ENCODE measurements around the gene SPN.
"Not testable (repeated sequence)": the region's sequence is repeated elsewhere in the genome, so short reads cannot be mapped to it uniquely, and the experiment has no call there.

The SPN gene

DNA sequence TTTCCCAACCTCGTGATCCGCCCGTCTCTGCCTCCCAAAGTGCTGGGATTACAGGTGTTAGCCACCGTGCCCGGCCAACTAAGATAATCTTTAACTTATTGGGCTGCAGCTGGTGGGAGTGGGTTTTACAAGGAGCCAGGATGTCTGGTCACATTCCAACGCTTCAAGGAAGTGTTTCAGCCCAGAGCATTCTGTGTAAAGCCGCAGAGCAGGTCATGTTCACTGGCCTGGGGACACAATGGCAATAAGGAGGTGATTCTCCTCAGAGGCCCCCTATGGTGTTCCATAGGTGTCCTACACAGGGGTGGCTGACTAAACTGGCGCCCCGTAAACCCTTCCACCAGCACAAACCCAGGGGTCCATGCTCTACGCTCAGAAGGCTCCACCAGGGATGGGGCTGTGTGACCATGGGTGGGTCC lies 17.1 kb downstream of the SPN start:
- FAIRE-seq = no peak

DNA sequence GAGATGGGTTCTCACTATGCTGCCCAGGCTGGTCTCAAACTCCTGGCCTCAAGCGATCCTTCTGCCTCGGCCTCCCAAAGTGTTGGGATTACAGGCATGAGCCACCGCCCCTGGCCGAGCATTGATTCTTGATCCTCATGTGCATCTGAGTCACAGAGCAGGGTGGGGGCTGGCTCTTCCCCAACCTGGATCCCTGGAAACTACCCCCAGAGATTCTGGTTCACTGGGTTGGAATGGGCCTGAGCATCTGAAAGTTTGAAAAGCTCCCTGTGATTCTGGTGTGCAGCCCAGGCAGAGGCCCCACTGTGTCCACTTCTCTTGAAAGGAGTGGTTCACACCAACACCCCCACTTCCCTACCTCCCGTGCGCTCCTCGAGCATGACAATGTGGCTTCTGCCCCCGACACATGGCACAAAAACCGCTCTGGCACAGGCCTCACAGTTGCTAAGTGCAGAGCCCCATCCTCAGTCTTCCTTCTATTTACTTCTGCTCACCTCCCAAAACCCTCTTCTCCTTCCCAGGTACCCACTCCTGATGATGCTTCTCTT lies 20.6 kb downstream of the SPN start:
- no peak for FAIRE-seq

DNA sequence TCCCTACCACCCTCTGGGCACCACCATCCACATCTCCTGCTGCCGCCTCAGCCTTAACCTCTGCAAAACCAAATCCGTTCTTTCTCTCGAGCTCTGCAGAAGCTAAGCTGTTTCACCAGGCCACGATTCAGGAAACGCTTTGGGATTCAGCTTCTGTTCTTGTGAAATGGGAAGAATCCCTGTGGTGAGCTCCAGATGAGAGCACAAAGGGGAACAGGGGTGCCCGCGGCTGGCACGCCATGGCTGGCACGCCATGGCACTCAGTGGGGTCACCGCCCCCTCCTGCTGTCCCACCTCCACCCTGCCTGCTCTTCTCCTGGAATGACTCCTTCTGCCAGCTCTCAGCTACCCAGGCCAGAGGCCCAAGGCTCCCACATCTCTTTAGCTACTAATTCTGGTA lies 21.6 kb downstream of the SPN start:
- no peak for FAIRE-seq

DNA sequence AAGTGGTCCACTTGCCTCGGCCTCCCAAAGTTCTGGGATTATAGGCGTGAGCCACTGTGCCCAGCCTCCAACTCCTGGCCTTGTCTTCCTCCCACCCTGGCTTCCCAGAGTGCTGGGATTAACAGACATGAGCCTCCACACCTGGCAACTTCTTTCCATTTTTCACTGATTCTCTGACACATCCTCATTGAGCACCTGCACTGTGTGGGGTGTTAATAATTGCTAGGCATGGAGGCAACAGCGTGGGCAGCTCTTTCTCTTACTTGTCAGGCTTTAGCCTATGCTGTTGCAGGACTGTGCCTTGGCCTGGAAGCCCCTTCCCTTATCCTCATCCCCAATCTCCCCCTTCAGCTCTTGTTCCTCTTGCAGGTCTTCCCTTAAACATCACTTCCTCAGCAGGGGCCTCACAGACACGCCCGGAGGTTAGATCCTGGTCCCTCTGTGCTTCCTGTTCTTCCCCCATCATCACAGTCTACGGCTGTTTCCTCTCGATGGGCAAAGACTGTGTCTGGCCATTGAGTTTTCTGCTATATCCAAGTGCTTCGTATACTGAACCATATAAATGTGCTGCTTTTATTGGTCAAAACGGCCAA lies 23.8 kb downstream of the SPN start:
- FAIRE-seq = no peak

DNA sequence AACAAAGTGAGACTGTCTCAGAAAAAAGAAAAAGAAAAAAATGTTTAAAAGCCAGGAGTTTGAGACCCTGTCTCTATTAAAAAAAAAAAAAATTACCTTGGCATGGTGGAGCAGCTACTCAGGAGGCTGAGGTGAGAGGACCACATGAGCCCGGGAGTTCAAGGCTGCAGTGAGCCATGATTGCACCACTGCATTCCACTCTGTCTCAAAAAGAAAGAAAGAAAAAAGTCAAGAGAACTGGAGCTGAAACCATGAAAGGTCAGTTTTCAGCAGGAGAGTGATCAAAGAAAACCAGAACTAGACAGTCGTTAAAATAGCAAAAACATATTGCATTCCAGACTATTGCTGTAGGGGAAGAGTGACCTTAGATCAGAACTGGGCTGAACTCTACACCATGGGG lies 24.7 kb downstream of the SPN start:
- FAIRE-seq = no peak

DNA sequence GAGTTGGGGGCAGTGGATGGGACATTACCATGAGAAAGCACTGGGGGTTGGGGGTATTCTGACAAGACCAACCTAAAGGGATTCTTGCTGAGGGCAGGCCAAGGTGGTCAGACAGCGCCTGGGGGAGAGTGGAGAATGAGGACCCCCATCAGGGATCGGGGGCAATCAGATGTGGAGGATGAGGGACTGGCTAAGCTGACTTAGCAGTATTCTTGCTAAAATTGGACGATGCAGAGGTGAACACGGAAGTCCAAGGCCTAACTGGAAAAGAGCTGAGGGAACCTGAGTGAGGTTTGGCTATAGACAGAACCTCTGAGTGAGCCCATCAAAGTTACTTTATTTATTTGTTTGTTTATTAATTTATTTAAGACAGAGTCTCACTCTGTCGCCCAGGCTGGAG lies 25.1 kb downstream of the SPN start:
- FAIRE-seq = no peak

DNA sequence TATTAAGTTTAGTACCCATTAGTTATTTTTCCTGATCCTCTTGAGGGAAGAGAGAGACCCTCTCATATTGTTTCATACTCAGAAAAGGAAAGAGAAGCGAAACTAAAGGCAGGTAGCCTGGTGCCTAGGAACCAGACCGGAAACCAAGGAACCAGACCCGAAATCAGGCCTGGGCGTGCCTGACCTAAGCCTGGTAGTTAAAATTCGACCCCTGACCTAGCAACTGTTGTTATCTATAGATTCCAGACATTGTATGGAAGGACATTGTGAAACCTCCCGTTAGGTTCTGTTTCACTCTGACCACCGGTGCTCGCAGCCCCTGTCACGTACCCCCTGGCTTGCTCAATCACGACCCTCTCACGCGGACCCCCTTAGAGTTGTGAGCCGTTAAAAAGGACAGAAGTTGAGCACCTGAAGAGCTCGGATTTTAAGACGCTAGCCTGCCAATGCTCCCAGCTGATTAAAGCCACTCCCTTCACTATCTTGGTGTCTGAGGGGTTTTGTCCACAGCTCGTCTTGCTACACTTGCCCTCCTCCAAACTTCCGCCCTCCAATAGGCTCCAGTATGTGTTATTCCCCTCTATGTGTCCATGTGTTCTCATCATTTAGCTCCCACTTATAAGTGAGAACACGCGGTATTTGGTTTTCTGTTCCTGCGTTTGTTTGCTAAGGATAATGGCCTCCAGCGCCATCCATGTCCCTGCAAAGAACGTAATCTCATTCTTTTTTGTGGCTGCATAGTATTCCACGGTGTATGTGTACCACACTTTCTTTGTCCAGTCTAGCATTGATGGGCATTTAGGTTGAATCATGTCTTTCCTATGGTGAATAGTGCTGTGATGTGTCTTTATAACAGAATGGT lies 26.7 kb downstream of the SPN start:
- FAIRE-seq = not testable (repeated sequence)

DNA sequence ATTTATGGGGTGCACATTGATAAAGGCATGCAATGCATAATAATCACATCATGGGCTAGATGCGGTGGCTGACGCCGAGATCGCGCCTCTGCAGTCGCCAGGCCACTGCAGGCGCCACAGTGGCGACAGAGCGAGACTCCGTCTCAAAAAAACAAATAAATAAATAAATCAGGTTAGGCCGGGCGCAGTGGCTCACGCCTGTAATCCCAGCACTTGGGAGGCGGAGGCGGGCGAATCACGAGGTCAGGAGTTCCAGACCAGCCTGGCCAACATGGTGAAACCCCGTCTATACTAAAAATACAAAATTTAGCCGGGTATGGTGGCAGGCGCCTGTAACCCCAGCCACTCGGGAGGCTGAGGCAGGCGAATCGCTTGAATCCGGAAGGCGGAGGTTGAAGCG lies 29.6 kb downstream of the SPN start:
- FAIRE-seq = not testable (repeated sequence)

DNA sequence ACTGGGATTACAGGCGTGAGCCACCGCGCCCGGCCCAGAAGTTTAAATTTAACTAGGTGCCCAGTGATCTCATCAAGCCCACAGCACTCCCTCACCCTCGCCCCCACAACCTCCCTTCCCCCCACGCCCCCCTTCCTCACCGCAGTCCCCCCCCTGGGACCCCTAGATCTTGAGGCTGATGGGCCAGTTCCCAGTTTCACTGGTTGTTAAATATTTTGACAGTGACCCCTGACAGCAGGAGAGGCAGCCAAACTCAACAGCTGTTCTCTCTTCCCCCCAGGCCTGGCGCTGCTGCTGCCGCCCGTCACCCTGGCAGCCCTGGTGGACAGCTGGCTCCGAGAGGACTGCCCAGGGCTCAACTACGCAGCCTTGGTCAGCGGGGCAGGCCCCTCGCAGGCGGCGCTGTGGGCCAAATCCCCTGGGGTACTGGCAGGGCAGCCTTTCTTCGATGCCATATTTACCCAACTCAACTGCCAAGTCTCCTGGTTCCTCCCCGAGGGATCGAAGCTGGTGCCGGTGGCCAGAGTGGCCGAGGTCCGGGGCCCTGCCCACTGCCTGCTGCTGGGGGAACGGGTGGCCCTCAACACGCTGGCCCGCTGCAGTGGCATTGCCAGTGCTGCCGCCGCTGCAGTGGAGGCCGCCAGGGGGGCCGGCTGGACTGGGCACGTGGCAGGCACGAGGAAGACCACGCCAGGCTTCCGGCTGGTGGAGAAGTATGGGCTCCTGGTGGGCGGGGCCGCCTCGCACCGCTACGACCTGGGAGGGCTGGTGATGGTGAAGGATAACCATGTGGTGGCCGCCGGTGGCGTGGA lies 31.5 kb downstream of the SPN start:
- no peak for FAIRE-seq

DNA sequence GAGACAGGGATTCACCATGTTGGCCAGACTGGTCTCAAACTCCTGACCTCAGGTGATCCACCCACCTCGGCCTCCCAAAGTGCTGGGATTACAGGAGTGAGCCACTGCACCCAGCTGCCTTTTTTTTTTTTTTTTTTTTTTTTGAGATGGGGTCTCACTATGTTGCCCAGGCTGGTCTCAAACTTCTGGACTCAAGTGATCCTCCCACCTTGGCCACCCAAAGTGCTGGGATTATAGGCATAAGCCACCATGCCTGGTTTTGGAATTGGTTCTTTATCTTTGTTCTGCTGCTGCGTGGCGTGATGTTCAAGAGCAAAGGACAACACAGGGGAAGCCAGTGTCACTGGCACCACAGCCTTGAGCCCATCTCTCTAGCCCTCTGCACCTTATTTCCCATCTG lies 32.6 kb downstream of the SPN start:
- not testable (repeated sequence) for FAIRE-seq

DNA sequence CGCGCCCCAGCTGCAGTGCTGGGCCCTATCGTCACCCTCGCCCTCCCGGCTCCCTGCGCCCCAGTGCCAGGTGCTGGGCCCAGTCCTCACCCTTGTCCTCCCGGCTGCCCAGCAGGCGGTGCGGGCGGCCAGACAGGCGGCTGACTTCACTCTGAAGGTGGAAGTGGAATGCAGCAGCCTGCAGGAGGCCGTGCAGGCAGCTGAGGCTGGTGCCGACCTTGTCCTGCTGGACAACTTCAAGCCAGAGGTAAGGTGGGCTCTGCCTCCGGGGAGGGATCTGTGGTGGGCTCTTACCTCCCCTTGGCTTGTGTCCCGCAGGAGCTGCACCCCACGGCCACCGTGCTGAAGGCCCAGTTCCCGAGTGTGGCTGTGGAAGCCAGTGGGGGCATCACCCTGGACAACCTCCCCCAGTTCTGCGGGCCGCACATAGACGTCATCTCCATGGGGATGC lies 33.9 kb downstream of the SPN start:
- FAIRE-seq = no peak

DNA sequence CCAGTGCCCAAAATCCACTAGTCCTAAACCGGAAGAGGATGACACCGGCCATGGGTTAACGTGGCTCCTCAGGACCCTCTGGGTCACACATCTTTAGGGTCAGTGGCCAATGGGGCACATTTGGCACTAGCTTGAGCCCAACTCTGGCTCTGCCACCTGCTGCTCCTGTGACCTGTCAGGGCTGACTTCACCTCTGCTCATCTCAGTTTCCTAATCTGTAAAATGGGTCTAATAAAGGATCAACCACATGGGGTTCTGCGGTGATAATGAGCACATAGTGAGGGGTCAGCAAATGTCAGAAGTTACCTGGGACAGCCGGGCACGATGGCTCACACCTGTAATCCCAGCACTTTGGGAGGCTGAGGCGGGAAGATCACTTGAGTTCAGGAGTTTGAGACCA lies 34.3 kb downstream of the SPN start:
- FAIRE-seq = no peak

DNA sequence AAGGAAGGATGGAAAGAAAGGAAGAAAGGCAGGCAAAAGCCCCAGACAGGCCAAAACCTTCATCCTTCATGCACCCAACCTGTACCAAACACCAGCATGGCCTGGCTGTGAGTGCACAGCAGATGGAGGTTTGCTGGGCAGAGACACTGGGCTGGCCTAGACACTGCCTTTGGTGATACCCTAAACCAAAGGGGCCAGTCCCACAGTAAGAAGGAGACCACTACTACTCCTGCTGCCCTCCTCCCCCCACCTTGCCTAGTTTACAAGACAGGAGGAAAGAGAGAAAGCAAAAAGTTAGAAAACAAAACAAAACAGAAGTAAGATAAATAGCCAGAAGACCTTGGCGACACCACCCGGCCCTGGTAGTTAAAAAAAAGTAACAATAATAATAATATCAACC lies 35.0 kb downstream of the SPN start:
- no peak for FAIRE-seq

DNA sequence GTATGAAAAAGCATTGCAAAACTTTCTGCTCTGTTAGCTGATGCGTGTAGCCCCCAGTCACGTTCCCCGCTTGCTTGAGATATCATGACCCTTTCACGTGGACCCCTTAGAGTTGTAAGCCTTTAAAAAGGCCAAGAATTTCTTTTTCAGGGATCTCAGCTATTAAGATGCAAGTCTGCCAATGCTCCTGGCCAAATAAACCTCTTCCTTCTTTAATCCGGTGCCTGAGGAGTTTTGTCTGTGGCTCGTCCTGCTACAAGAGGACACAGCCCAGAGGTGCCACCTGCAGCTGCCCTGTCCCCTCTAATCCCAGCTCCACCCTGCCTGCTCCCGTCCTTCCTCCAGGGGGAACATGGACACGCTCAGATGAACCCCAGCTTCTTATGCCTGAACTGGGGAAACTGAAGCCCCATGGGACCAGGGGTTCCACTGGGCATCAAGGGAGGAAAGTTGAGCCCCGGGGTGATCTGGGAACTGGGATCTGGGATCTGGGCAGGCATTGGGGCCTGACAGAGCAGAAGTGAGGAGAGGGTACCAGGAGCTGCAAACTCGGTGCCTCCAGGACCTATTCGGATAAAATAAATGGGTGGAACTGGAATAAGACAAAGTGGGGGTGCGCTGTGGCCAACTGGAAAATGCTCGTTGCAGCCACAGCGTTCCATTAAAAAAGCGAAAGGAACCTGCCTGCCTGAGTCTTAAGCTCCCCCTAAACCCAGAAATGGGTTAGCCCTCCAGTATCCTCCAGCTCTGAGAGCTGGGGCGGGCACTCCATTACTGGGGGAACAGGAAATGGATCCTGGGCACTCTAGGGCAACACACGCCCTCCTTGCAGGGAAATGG lies 35.7 kb downstream of the SPN start:
- no peak for FAIRE-seq

DNA sequence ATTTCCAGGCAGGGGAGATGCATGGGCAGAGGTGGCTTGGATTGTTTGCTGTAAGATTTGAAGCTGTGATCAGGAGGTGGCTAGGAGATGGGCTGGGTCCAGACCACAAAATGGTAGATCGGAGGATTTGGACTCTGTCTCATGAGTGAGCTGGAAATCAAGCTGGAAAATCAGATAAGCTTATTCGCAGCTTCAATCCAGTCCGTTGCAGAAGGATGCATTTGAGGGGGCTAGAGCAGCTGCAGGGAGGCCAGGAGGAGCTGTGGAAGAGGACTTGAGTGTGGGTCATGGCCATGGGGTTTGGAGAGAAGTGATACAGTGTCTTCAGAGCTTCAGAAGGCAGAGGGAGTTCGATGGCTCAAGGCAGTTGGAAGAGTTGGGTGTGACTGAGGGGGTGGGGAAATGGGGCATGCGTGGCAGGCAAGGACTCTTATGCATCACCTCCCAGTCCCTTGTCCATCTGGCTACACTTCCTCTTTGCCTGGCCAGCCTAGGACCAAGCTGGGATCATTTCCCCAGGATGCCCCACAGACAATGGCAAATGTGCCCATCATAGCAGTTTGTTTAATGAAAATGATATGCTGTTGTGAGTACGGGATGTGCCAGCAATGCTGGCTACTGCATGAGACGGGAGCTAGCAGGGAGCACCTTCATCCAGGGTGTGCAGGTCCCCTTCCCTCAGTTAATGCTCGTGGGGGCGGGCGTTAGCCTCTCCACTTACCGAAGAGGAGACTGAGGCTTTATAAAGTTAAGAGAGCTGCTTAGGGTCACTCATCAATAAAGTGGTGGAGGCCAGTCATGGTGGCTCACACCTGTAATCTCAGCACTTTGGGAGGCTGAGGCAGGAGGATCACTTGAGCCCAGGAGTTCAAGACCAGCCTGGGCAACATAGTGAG lies 36.5 kb downstream of the SPN start:
- no peak for FAIRE-seq

DNA sequence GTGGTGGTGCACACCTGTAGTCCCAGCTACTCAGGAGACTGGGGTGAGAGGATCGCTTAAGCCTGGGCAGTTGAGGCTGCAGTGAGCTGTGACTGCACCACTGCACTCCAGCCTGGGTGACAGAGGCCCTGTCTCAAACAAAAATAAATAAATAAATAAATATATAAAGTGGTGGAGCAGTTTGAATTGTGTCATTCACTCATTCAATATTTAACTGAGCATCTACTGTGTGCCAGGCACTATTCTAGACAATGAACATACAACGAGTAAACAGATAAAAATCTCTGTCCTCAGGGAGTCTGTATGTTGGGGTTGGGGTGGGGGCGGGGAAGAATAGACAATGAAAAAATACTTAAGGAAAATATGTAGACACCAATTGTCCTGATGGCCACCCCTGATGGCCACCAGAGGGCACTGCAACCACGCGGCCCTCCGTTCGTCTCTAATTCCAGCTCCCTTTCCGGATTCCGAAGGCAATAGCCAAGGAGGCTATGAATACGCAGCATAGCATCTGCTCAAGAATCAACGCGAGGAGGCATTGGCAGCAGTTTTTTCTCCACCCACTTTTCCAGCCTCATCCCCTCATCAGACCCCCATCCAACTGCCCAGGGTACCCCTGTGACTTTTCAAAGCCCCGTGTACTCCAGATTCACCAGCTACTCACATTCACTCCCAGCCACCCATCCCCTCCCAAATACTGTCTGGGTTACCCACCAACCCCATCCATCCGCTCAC lies 37.4 kb downstream of the SPN start:
- FAIRE-seq = no peak

DNA sequence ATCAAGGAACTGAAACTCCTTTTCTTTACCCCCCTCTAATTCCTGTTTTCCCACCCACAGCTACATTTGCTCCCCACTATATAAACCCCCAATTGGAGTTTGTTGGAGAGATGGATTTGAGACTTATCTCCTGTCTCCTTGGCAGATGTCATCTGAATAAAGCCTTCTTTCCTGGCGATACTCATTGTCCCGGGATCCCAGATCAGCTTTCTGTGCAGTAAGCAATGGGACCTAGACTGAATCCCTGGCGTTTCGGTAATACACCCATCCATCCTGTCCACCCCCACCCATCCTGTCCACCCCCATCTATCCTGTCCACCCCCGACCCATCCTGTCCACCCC lies 38.1 kb downstream of the SPN start:
- FAIRE-seq = no peak

DNA sequence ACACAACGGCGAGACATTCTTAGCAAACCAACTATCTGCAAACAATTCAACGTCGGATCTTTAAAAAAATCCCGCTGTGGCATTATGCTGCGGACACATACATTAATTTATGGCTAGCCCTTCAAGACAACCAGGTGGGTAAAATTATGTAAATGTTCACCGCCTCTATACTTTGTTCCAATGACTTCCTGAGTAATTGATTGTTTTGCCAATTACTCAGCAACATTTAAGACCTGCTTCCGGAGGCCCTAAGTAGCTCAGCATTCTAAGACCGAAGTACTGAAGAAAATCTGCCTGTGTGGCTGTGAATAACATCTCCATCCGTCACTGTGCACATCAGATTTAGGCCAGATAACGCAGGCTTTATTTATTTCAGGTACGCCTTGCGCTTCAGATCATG lies 39.2 kb downstream of the SPN start:
- FAIRE-seq = no peak

DNA sequence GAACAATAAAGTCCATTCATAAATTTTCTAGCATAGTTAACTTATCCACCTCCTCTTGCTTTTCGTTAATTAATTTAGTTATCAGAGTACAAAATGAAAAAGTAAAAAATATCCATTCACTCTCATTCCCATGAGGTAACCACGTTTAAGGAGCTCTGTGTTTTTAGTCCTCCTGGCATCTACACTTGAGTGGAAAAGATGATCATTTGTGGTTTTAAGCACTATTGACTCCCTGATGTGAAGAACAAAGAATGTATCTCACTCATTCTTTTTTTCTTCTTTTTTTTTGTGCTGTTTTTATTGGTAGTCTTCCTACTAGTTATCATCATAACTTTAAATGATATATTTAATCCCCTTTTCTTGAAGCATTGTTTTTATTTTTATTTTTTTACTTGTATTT lies 42.0 kb downstream of the SPN start:
- no peak for FAIRE-seq

DNA sequence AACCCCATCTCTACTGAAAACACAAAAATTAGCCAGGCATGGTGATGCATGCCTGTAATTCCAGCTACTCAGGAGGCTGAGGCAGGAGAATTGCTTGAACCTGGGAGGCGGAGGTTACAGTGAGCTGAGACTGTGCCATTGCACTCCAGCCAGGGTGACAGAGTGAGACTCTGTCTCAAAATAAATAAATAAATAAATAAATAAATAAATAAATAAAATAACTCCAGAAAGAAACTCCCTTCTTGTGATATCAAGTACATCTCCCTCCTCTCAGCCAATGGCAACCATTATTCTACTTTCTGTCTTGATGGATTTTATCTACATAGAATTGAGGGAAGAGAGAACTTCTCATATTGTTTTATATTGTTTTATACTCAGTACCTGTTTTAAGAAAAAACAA lies 44.1 kb downstream of the SPN start:
- FAIRE-seq = not testable (repeated sequence)
